Measurements from ENCODE around the gene KRT34.

DNA sequence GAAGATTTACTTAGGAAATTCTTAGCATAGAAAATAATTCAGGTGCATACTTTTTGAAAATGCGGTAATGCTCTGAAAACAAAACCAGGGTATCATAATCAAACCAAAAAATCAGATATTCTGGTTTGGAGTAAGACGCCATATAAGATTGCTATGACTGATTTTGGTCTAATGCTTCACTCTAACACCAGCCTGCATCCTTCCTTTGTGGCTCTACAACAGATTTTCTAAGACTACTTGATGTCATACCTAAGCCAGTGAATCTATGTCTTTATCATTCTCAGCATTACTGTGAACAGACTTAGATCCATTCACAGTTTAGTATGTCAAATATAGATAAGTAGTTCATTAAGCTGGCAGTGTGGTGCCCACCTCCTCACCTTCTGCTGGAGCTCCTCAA is 13.1 kb downstream of the KRT34 start:
- TF ChIP-seq REST (IDR thresholded peaks at IDR 0.05; ENCODE audit: insufficient read depth in 1 of 2, low read depth in 2 of 2, low read length in 2 of 2), result no peak
- no peak for TF ChIP-seq SIN3A (IDR thresholded peaks at IDR 0.05; ENCODE audit: borderline replicate concordance, insufficient read depth, low read length)
- TF ChIP-seq TAF1 (IDR thresholded peaks at IDR 0.05; ENCODE audit: borderline replicate concordance, insufficient read depth, low read length), result no peak
